Measurements from ENCODE around the gene LYAR. TPM values are rescaled to one million over a fixed set of nuclear protein-coding genes. Genes with fewer than 3 reads are reported as not detected.

LYAR gene
- total RNA-seq, 1 donor from 2014 or later = 15.9 TPM

DNA sequence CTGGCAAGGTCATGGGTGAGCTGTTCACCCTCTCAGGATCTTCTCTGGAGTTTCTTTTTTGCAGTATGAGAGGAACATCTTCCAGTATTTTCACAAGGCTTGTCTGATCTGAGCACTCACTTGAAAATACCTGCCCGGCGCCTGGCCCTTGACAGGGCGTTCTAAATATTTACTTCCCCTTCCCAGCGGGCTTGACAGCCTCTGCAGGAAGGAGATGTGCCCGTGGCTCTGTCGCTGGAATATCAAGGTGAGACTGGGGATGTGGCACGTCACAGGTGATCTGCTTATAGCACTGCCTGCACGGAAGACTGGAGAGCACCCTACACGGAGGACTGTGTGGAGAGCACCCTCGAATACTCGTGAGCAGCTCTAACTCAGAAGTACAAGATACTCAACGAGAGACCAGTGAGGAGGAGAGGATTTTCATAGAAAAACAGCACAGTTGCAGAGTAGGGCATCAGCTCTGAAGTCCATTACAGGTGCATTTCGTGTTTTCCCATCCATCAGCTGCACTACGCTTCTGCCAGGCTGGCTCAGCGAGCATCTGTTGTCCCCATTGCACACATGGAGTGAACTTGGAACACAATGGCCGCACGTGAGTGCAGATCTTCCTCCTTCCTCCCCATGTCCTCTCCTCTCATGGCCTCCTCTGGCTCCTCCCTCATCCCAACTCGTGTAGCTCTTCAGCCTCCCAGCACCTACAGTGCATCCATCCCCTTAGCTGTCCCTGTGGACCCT is 32.2 kb upstream of the LYAR start:
- intact Hi-C loops (cut with micrococcal nuclease) = no loop called here
- Mint-ChIP-seq H3K4me3 (no peak overlapping the region), H3K27ac (no peak overlapping the region), H3K36me3 (ENCODE audit: low read depth) (peaks cover 46% of the 10 kb centered on the region), H3K27me3 (no peaks in the 10 kb centered on the region), H3K4me1 (no peaks in the 10 kb centered on the region), H3K9me3 (no peaks in the 10 kb centered on the region)
- CTCF ChIA-PET = no interaction called here
- POLR2A ChIA-PET = no interaction called here
- no peak for DNase-seq
- no peak for ATAC-seq (ENCODE audit: low read depth)
- TF ChIP-seq, protein P1, sequence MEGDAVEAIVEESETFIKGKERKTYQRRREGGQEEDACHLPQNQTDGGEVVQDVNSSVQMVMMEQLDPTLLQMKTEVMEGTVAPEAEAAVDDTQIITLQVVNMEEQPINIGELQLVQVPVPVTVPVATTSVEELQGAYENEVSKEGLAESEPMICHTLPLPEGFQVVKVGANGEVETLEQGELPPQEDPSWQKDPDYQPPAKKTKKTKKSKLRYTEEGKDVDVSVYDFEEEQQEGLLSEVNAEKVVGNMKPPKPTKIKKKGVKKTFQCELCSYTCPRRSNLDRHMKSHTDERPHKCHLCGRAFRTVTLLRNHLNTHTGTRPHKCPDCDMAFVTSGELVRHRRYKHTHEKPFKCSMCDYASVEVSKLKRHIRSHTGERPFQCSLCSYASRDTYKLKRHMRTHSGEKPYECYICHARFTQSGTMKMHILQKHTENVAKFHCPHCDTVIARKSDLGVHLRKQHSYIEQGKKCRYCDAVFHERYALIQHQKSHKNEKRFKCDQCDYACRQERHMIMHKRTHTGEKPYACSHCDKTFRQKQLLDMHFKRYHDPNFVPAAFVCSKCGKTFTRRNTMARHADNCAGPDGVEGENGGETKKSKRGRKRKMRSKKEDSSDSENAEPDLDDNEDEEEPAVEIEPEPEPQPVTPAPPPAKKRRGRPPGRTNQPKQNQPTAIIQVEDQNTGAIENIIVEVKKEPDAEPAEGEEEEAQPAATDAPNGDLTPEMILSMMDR (IDR thresholded peaks at IDR 0.05) = no peak

DNA sequence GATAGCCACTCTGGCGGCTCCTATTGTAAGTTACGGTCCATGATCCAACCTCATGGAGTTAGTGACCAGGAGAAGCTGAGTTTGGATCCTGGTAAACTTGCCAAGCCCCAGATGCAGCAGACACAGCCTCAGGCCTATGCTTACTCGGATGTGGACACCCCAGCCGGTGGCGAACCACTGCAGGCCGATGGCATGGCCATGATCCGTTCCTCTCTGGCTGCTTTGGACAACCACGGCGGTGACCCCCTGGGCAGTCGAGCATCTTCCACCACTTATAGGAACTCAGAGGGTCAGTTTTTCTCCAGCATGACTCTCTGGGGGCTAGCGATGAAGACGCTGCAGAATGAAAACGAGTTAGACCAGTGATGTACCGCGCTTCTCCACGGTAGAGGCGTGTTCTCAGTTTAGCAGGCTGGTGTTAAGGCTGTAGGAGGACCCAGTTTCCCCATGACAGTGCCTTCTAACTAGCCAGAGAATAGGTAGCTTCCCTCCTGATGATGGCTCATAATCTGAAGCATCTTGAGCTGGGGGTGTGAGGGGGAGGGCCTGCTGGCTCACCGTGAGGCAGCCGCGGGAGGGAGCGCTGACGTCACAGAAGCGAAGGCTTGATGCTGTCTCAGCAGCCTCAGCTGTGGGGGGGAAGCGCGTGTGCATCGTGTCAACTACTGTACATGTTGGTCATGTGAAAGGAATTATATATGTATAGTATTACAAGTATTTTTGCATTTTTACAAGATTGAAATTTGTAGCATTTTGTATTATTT is 31.2 kb upstream of the LYAR start:
- TF ChIP-seq, protein P1 (IDR thresholded peaks at IDR 0.05) = no peak
- H3K27ac Mint-ChIP-seq = no peak overlapping the region
- H3K36me3 Mint-ChIP-seq (ENCODE audit: low read depth) = peaks cover 56% of the 10 kb centered on the region
- no peaks in the 10 kb centered on the region for H3K27me3 Mint-ChIP-seq
- POLR2A ChIA-PET = no interaction called here
- DNase-seq (no peak), ATAC-seq (ENCODE audit: low read depth) (no peak)
- intact Hi-C loops (cut with micrococcal nuclease) = no loop called here
- H3K4me1 Mint-ChIP-seq = no peaks in the 10 kb centered on the region
- no peak overlapping the region for H3K4me3 Mint-ChIP-seq
- H3K9me3 Mint-ChIP-seq = no peaks in the 10 kb centered on the region
- CTCF ChIA-PET = no interaction called here

DNA sequence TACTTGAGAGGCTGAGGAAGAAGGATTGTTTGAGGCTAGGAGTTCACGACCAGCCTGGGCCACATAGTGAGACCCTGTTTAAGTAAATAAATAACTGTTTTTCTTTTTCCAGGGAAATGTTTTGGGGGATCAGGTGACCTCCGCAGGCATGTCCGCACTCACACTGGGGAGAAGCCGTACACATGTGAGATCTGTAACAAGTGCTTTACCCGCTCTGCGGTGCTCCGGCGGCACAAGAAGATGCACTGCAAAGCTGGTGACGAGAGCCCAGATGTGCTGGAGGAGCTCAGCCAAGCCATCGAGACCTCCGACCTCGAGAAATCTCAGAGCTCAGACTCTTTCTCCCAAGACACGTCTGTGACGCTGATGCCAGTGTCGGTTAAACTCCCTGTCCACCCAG is 30.6 kb upstream of the LYAR start:
- no peak overlapping the region for H3K4me3 Mint-ChIP-seq
- TF ChIP-seq, protein P1 (IDR thresholded peaks at IDR 0.05) = no peak
- DNase-seq (no peak), ATAC-seq (ENCODE audit: low read depth) (no peak)
- ChIA-PET POLR2A (no interaction called here), CTCF (no interaction called here)
- intact Hi-C loops (cut with micrococcal nuclease) = no loop called here
- H3K36me3 Mint-ChIP-seq (ENCODE audit: low read depth) = peaks cover 62% of the 10 kb centered on the region
- H3K27ac Mint-ChIP-seq = no peak overlapping the region
- no peaks in the 10 kb centered on the region for H3K4me1 Mint-ChIP-seq
- no peaks in the 10 kb centered on the region for H3K27me3 Mint-ChIP-seq
- no peaks in the 10 kb centered on the region for H3K9me3 Mint-ChIP-seq

- TF ChIP-seq, protein P1 (IDR thresholded peaks at IDR 0.05) = no peak
- Mint-ChIP-seq H3K4me3 (no peak overlapping the region), H3K36me3 (ENCODE audit: low read depth) (peaks cover 81% of the 10 kb centered on the region), H3K27ac (no peak overlapping the region), H3K27me3 (no peaks in the 10 kb centered on the region), H3K4me1 (no peaks in the 10 kb centered on the region), H3K9me3 (no peaks in the 10 kb centered on the region)
- intact Hi-C loops (cut with micrococcal nuclease) = no loop called here
- ChIA-PET POLR2A (no interaction called here), CTCF (no interaction called here)
- no peak for DNase-seq
- no peak for ATAC-seq (ENCODE audit: low read depth)
These were observed 27.7 kb upstream of the LYAR start for GRCh38 chr4:4317496-4318232.

GRCh38 chr4:4316150-4316495 is 26.2 kb upstream of the LYAR start:
- Mint-ChIP-seq H3K27ac (no peak overlapping the region), H3K36me3 (ENCODE audit: low read depth) (peaks cover 71% of the 10 kb centered on the region), H3K9me3 (no peaks in the 10 kb centered on the region), H3K4me3 (no peak overlapping the region), H3K4me1 (no peaks in the 10 kb centered on the region), H3K27me3 (no peaks in the 10 kb centered on the region)
- TF ChIP-seq, protein P1 (IDR thresholded peaks at IDR 0.05) = no peak
- intact Hi-C loops (cut with micrococcal nuclease) = no loop called here
- ATAC-seq (ENCODE audit: low read depth) (no peak), DNase-seq (no peak)
- CTCF ChIA-PET = no interaction called here
- POLR2A ChIA-PET = no interaction called here
